OCI-LY7 (cell line): Measurements from ENCODE around the gene CHN2. TPM values are rescaled to one million over a fixed set of nuclear protein-coding genes. Genes with fewer than 3 reads are reported as not detected.

Experiments used
- BruUV-seq: library from RNA; stranded (reverse); fragments of 400-500 nt; replicated peaks from 2 replicates; lab custom pipeline; 2021; lab: Mats Ljungman, UMichigan
- CTCF ChIA-PET: fragments of 300-600 bp; sonication (Branson Sonifier 250); formaldehyde crosslinking; loops from one replicate; lab custom pipeline; 2022; ENCODE audit warnings: antibody characterized with exemption; ENCODE audit not compliant: unreplicated experiment; lab: Charles Lee
- POLR2A ChIA-PET: fragments of 300-600 bp; sonication (Branson Sonifier 250); formaldehyde crosslinking; loops from one replicate; lab custom pipeline; 2022; ENCODE audit warnings: antibody characterized with exemption; lab: Charles Lee
- DNase-seq: peaks from one replicate; pipeline ENCODE4 v3.0.0-alpha.2; 2015; ENCODE audit warnings: low spot score
- H2AFZ ChIP-seq: fragments of 200-600 bp; sonication (generic), shearing (Covaris generic); 2 replicates; pipeline ENCODE4 v1.6.1; 2014; ENCODE audit warnings: mild to moderate bottlenecking, antibody characterized with exemption, low read length, moderate library complexity
- H3K27ac ChIP-seq: fragments of 200-600 bp; sonication (generic); 2 replicates; pipeline ENCODE4 v1.5.1; 2014; ENCODE audit warnings: mixed run types, low read depth, mild to moderate bottlenecking, moderate library complexity, low read length, inconsistent platforms; ENCODE audit not compliant: poor library complexity, severe bottlenecking
- H3K36me3 ChIP-seq: fragments of 200-600 bp; sonication (generic); 2 replicates; pipeline ENCODE4 v1.6.1; 2014; ENCODE audit warnings: mild to moderate bottlenecking, antibody characterized with exemption, low read length, moderate library complexity, mixed read lengths; ENCODE audit not compliant: insufficient read depth
- H3K4me1 ChIP-seq: fragments of 200-600 bp; sonication (generic); 2 replicates; pipeline ENCODE4 v1.5.1; 2014; ENCODE audit warnings: mild to moderate bottlenecking, low read length; ENCODE audit not compliant: insufficient read depth, poor library complexity, severe bottlenecking
- H3K4me2 ChIP-seq: fragments of 200-600 bp; sonication (generic); 2 replicates; pipeline ENCODE4 v1.6.1; 2014; ENCODE audit warnings: mild to moderate bottlenecking, low read length
- H3K4me3 ChIP-seq: fragments of 200-600 bp; sonication (generic); 2 replicates; pipeline ENCODE4 v1.5.1; 2014; ENCODE audit warnings: mild to moderate bottlenecking, low read depth, low read length; ENCODE audit not compliant: poor library complexity, severe bottlenecking
- H3K79me2 ChIP-seq: fragments of 200-600 bp; sonication (generic); 2 replicates; pipeline ENCODE4 v1.6.1; 2016; ENCODE audit warnings: low read depth, mild to moderate bottlenecking, low read length, moderate library complexity, mixed read lengths; ENCODE audit not compliant: insufficient read depth
- H3K9me2 ChIP-seq: fragments of 200-600 bp; sonication (generic); 2 replicates; pipeline ENCODE4 v1.6.1; 2016; ENCODE audit warnings: mild to moderate bottlenecking, low read length, mixed read lengths; ENCODE audit not compliant: insufficient read depth
- H3K9me3 ChIP-seq: fragments of 200-600 bp; sonication (generic); 2 replicates; pipeline ENCODE4 v1.6.1; 2014; ENCODE audit warnings: mild to moderate bottlenecking, mixed run types, low read length, mixed read lengths
- H4K20me1 ChIP-seq: fragments of 200-600 bp; sonication (generic); 2 replicates; pipeline ENCODE4 v1.6.1; 2014; ENCODE audit warnings: mild to moderate bottlenecking, antibody characterized with exemption, low read length, moderate library complexity, mixed read lengths; ENCODE audit not compliant: insufficient read depth
- CTCF ChIP-seq: fragments of 200-600 bp; sonication (generic); conservative IDR thresholded peaks from 2 replicates; pipeline ENCODE4 v1.5.1; 2014; ENCODE audit warnings: mild to moderate bottlenecking, antibody characterized with exemption, low read length, moderate library complexity, mixed read lengths
- EZH2phosphoT487 ChIP-seq: fragments of 200-600 bp; sonication (generic); IDR thresholded peaks from 2 replicates; pipeline ENCODE4 v1.6.1; 2018; ENCODE audit warnings: low read depth, borderline replicate concordance, mild to moderate bottlenecking, mixed run types, antibody characterized with exemption, low read length, moderate library complexity, mixed read lengths
- intact Hi-C: fragments of 100-400 bp; cut with micrococcal nuclease; formaldehyde crosslinking; loops from one replicate; pipeline ENCODE4 v1.10.0; 2022; ENCODE audit not compliant: unreplicated experiment
- total RNA-seq, 2 experiments: library from RNA; depleted of rRNA in 1 of 2; stranded (reverse); fragments of >200 nt in 1 of 2; shearing (Covaris generic) in 1 of 2; gene quantifications; 2 replicates each; pipeline ENCODE4 v1.2.3, GENCODE V29; 2014 to 2022

CHN2 gene
- total RNA-seq, 2 experiments from 2014 or later, result not detected

- Histone ChIP-seq H3K9me2 (no peaks in the 10 kb centered on the region), H3K79me2 (no peaks in the 10 kb centered on the region), H3K4me1 (no peaks in the 10 kb centered on the region), H4K20me1 (no peaks in the 10 kb centered on the region), H3K9me3 (no peaks in the 10 kb centered on the region), H2AFZ (no peak overlapping the region), H3K4me3 (no peak overlapping the region), H3K36me3 (no peaks in the 10 kb centered on the region), H3K4me2 (no peak overlapping the region), H3K27ac (no peak overlapping the region)
- BruUV-seq, result no TSS peak
- intact Hi-C loops, result no loop called here
- no peak for DNase-seq
- CTCF ChIA-PET, result no interaction called here
- TF ChIP-seq CTCF (no peak), EZH2phosphoT487 (no peak)
- POLR2A ChIA-PET, result no interaction called here
Observed at GRCh38 chr7:29349362-29349761, 154.8 kb downstream of the CHN2 start.

- TF ChIP-seq CTCF, result no peak
- TF ChIP-seq EZH2phosphoT487, result no peak
Observed at GRCh38 chr7:29350351-29350750, 155.8 kb downstream of the CHN2 start.

GRCh38 chr7:29352041-29352440 lies 157.5 kb downstream of the CHN2 start:
- H3K4me2 ChIP-seq, result no peak overlapping the region
- no peak overlapping the region for H3K27ac ChIP-seq
- H2AFZ ChIP-seq, result no peak overlapping the region
- no peaks in the 10 kb centered on the region for H3K4me1 ChIP-seq
- no TSS peak for BruUV-seq
- H4K20me1 ChIP-seq, result no peaks in the 10 kb centered on the region
- no peaks in the 10 kb centered on the region for H3K9me2 ChIP-seq
- CTCF ChIA-PET, result no interaction called here
- H3K36me3 ChIP-seq, result no peaks in the 10 kb centered on the region
- TF ChIP-seq CTCF, result no peak
- POLR2A ChIA-PET, result interaction anchor here (0.6 kb wide), 1 partner anchor 87 kb away, joined by 3 read pairs; no protein-coding TSS in a partner anchor
- no peak overlapping the region for H3K4me3 ChIP-seq
- H3K79me2 ChIP-seq, result no peaks in the 10 kb centered on the region
- H3K9me3 ChIP-seq, result no peaks in the 10 kb centered on the region
- no peak for DNase-seq
- intact Hi-C loops, result no loop called here

More at GRCh38 chr7:29350351-29350750, 155.8 kb downstream of the CHN2 start:
- Histone ChIP-seq H3K9me3 (no peaks in the 10 kb centered on the region), H2AFZ (no peak overlapping the region), H3K79me2 (no peaks in the 10 kb centered on the region), H3K27ac (no peak overlapping the region), H3K4me3 (no peak overlapping the region), H4K20me1 (no peaks in the 10 kb centered on the region), H3K9me2 (no peaks in the 10 kb centered on the region), H3K36me3 (no peaks in the 10 kb centered on the region), H3K4me1 (no peaks in the 10 kb centered on the region), H3K4me2 (no peak overlapping the region)
- POLR2A ChIA-PET, result no interaction called here
- CTCF ChIA-PET, result no interaction called here
- no peak for DNase-seq
- intact Hi-C loops, result no loop called here
- BruUV-seq, result no TSS peak
